Tibial nerve (tissue), 3 donors: ENCODE results near the gene MSANTD1.

Experiments
- POLR2A ChIP-seq, 2 donors: fragments of 450-650 bp; IDR thresholded peaks; one replicate each; pipeline ENCODE4 v1.6.1; 2017; ENCODE audit warnings: antibody characterized with exemption in 2 of 2, mild to moderate bottlenecking in 2 of 2, moderate library complexity in 2 of 2
- TF ChIP-seq, protein P1 (sequence below), 5 experiments: fragments of 200-600 bp in 3 of 5; fragments of 450-650 bp in 2 of 5; sonication (generic) in 3 of 5; IDR thresholded peaks; one replicate each; pipeline ENCODE4 v1.5.1; 2016 to 2019; ENCODE audit warnings: antibody characterized with exemption in 5 of 5, mild to moderate bottlenecking in 3 of 5, moderate library complexity in 2 of 5

- TF ChIP-seq POLR2A (IDR thresholded peaks at IDR 0.05): no peak
- TF ChIP-seq, protein P1, sequence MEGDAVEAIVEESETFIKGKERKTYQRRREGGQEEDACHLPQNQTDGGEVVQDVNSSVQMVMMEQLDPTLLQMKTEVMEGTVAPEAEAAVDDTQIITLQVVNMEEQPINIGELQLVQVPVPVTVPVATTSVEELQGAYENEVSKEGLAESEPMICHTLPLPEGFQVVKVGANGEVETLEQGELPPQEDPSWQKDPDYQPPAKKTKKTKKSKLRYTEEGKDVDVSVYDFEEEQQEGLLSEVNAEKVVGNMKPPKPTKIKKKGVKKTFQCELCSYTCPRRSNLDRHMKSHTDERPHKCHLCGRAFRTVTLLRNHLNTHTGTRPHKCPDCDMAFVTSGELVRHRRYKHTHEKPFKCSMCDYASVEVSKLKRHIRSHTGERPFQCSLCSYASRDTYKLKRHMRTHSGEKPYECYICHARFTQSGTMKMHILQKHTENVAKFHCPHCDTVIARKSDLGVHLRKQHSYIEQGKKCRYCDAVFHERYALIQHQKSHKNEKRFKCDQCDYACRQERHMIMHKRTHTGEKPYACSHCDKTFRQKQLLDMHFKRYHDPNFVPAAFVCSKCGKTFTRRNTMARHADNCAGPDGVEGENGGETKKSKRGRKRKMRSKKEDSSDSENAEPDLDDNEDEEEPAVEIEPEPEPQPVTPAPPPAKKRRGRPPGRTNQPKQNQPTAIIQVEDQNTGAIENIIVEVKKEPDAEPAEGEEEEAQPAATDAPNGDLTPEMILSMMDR (IDR thresholded peaks at IDR 0.05): no peak
Measured at GRCh38 chr4:3200423-3201090, 48.4 kb upstream of the MSANTD1 start.
